Smooth muscle cell (in vitro differentiated cells): ENCODE results near the gene GPR160. TPM values are rescaled to one million over a fixed set of nuclear protein-coding genes. Genes with fewer than 3 reads are reported as not detected.

Source experiments
- DNase-seq: peaks from one replicate; lab custom pipeline; 2025; ENCODE audit not compliant: unreplicated experiment; lab: John Stamatoyannopoulos, UW
- H2AFZ ChIP-seq: fragments of 200-600 bp; sonication (generic); 2 replicates; pipeline ENCODE4 v1.6.0; 2016; ENCODE audit warnings: antibody characterized with exemption, low read depth, mild to moderate bottlenecking
- H3F3A ChIP-seq: fragments of 200-600 bp; sonication (generic); 2 replicates; pipeline ENCODE4 v1.6.0; 2017; ENCODE audit warnings: antibody characterized with exemption, low read depth
- H3K27ac ChIP-seq: fragments of 200-600 bp; sonication (generic); 2 replicates; pipeline ENCODE4 v1.5.1; 2016; ENCODE audit warnings: low read depth, mild to moderate bottlenecking
- H3K27me3 ChIP-seq: fragments of 200-600 bp; sonication (generic); 2 replicates; pipeline ENCODE4 v1.6.1; 2016; ENCODE audit warnings: low read depth, mild to moderate bottlenecking
- H3K36me3 ChIP-seq: fragments of 200-600 bp; sonication (generic); 2 replicates; pipeline ENCODE4 v1.5.1; 2016; ENCODE audit warnings: low read depth
- H3K4me1 ChIP-seq: fragments of 200-600 bp; sonication (generic); 2 replicates; pipeline ENCODE4 v1.5.1; 2016; ENCODE audit warnings: low read depth
- H3K4me2 ChIP-seq: fragments of 200-600 bp; sonication (generic); 2 replicates; pipeline ENCODE4 v1.6.0; 2016; ENCODE audit warnings: mild to moderate bottlenecking
- H3K4me3 ChIP-seq: fragments of 200-600 bp; sonication (generic); 2 replicates; pipeline ENCODE4 v1.5.1; 2016; ENCODE audit warnings: mild to moderate bottlenecking
- H3K79me2 ChIP-seq: fragments of 200-600 bp; sonication (generic); 2 replicates; pipeline ENCODE4 v1.6.0; 2016; ENCODE audit warnings: low read depth, mild to moderate bottlenecking
- H3K9ac ChIP-seq: fragments of 200-600 bp; sonication (generic); 2 replicates; pipeline ENCODE4 v1.6.0; 2016; ENCODE audit warnings: low read depth
- H3K9me3 ChIP-seq: fragments of 200-600 bp; sonication (generic); replicated peaks from 2 replicates; pipeline ENCODE4 v1.5.1; 2016; ENCODE audit warnings: low read depth
- H4K20me1 ChIP-seq: fragments of 200-600 bp; sonication (generic); 2 replicates; pipeline ENCODE4 v1.6.0; 2016; ENCODE audit warnings: low read depth
- CTCF ChIP-seq: fragments of 200-600 bp; sonication (generic); IDR thresholded peaks from 2 replicates; pipeline ENCODE4 v1.5.1; 2017; ENCODE audit warnings: borderline replicate concordance, mild to moderate bottlenecking, antibody characterized with exemption; ENCODE audit not compliant: insufficient read depth, poor library complexity, severe bottlenecking
- WGBS: methylation state at CpG from one replicate; pipeline ENCODE4 v1.1.7; 2016; ENCODE audit warnings: low lambda C conversion rate; 5-methylcytosine and 5-hydroxymethylcytosine counted together
- polyA plus RNA-seq: library from polyadenylated mRNA; unstranded; fragments of >200 nt; fragmentation: Nextera tagmentation; extraction: Ambion mirVana; gene quantifications from 2 replicates; pipeline ENCODE4 v1.2.1, GENCODE V29; 2016
- total RNA-seq: library from RNA; depleted of rRNA; stranded (reverse); fragments of >200 nt; gene quantifications from 2 replicates; pipeline ENCODE4 v1.2.3, GENCODE V29; 2014

Gene GPR160
- total and polyA plus RNA-seq, 2 experiments from 2014 or later = 0.83 to 2.3 TPM

GRCh38 chr3:170085396-170085795, 47.6 kb downstream of the GPR160 start:
- no peak for DNase-seq
- WGBS = 98% methylated on average over 6 of the region's 6 CpGs

GRCh38 chr3:170089862-170090600, 52.2 kb downstream of the GPR160 start:
- no peak overlapping the region for H3K4me3 ChIP-seq
- H3K4me1 ChIP-seq = no peaks in the 10 kb centered on the region
- TF ChIP-seq CTCF = no peak
- no peaks in the 10 kb centered on the region for H3F3A ChIP-seq
- no peaks in the 10 kb centered on the region for H3K27me3 ChIP-seq
- H3K36me3 ChIP-seq = no peaks in the 10 kb centered on the region
- H3K9ac ChIP-seq = no peak overlapping the region
- no peak for DNase-seq
- H3K79me2 ChIP-seq = no peaks in the 10 kb centered on the region
- no peaks in the 10 kb centered on the region for H3K9me3 ChIP-seq
- no peak overlapping the region for H3K4me2 ChIP-seq
- WGBS = 99% methylated on average over 3 of the region's 3 CpGs
- H4K20me1 ChIP-seq = peaks cover 11% of the 10 kb centered on the region
- H2AFZ ChIP-seq = no peak overlapping the region
- H3K27ac ChIP-seq = no peak overlapping the region

More at GRCh38 chr3:170085396-170085795, 47.6 kb downstream of the GPR160 start:
- no peaks in the 10 kb centered on the region for H3K4me1 ChIP-seq
- no peaks in the 10 kb centered on the region for H3F3A ChIP-seq
- no peaks in the 10 kb centered on the region for H3K79me2 ChIP-seq
- no peak overlapping the region for H3K4me3 ChIP-seq
- peaks cover 10% of the 10 kb centered on the region for H3K36me3 ChIP-seq
- no peak overlapping the region for H3K4me2 ChIP-seq
- H3K9me3 ChIP-seq = no peaks in the 10 kb centered on the region
- H3K27me3 ChIP-seq = no peaks in the 10 kb centered on the region
- no peak overlapping the region for H3K9ac ChIP-seq
- peaks cover 1% of the 10 kb centered on the region for H4K20me1 ChIP-seq
- no peak overlapping the region for H2AFZ ChIP-seq
- TF ChIP-seq CTCF = no peak
- no peak overlapping the region for H3K27ac ChIP-seq

- Histone ChIP-seq H2AFZ (no peak overlapping the region), H3K27ac (no peak overlapping the region), H4K20me1 (peaks cover 11% of the 10 kb centered on the region), H3K4me2 (no peak overlapping the region), H3K36me3 (no peaks in the 10 kb centered on the region), H3K27me3 (no peaks in the 10 kb centered on the region), H3F3A (no peaks in the 10 kb centered on the region), H3K9ac (no peak overlapping the region), H3K4me1 (no peaks in the 10 kb centered on the region), H3K4me3 (no peak overlapping the region), H3K9me3 (no peaks in the 10 kb centered on the region), H3K79me2 (no peaks in the 10 kb centered on the region)
- no peak for TF ChIP-seq CTCF
- DNase-seq = no peak
These were observed 52.8 kb downstream of the GPR160 start for GRCh38 chr3:170090601-170090981.

- no peak for TF ChIP-seq CTCF
These were observed 55.1 kb downstream of the GPR160 start for GRCh38 chr3:170092907-170093306.

More at GRCh38 chr3:170092907-170093306, 55.1 kb downstream of the GPR160 start:
- no peak overlapping the region for H3K4me2 ChIP-seq
- H3K4me1 ChIP-seq = no peaks in the 10 kb centered on the region
- H3K27me3 ChIP-seq = no peaks in the 10 kb centered on the region
- no peak overlapping the region for H2AFZ ChIP-seq
- H3K27ac ChIP-seq = no peak overlapping the region
- no peak for DNase-seq
- H3K4me3 ChIP-seq = no peak overlapping the region
- H3K9me3 ChIP-seq = no peaks in the 10 kb centered on the region
- WGBS = 99% methylated on average over 3 of the region's 3 CpGs
- H3K36me3 ChIP-seq = peaks cover 13% of the 10 kb centered on the region
- peaks cover 11% of the 10 kb centered on the region for H4K20me1 ChIP-seq
- no peaks in the 10 kb centered on the region for H3K79me2 ChIP-seq
- no peak overlapping the region for H3K9ac ChIP-seq
- no peaks in the 10 kb centered on the region for H3F3A ChIP-seq
